Nephron (organoid): ENCODE data around the gene CLIP1.

Experiments
- H3K27ac Mint-ChIP-seq, 3 experiments: 2 replicates each; pipeline ENCODE4 v1.8.0; 2020; ENCODE audit warnings: mixed read lengths in 3 of 3, mild to moderate bottlenecking in 2 of 3, moderate library complexity in 1 of 3
- H3K27me3 Mint-ChIP-seq: 2 replicates; pipeline ENCODE4 v1.8.0; 2021; ENCODE audit warnings: low read depth, mild to moderate bottlenecking, moderate library complexity, mixed read lengths
- H3K36me3 Mint-ChIP-seq: 2 replicates; pipeline ENCODE4 v1.8.0; 2020; ENCODE audit warnings: low read depth, mixed read lengths
- H3K4me1 Mint-ChIP-seq: 2 replicates; pipeline ENCODE4 v1.8.0; 2020; ENCODE audit warnings: mixed read lengths
- H3K4me3 Mint-ChIP-seq, 3 experiments: 2 replicates each; pipeline ENCODE4 v1.8.0; 2020; ENCODE audit warnings: mild to moderate bottlenecking in 3 of 3, mixed read lengths in 3 of 3, moderate library complexity in 2 of 3
- H3K9me3 Mint-ChIP-seq: 2 replicates; pipeline ENCODE4 v1.8.0; 2020; ENCODE audit warnings: mixed read lengths
- TF ChIP-seq, protein P1 (sequence below), 3 experiments: fragments of 200-600 bp; sonication (generic); IDR thresholded peaks; one replicate each; pipeline ENCODE4 v1.5.0; 2021; ENCODE audit warnings: antibody characterized with exemption in 3 of 3; ENCODE audit not compliant: unreplicated experiment in 3 of 3

Gene CLIP1

DNA sequence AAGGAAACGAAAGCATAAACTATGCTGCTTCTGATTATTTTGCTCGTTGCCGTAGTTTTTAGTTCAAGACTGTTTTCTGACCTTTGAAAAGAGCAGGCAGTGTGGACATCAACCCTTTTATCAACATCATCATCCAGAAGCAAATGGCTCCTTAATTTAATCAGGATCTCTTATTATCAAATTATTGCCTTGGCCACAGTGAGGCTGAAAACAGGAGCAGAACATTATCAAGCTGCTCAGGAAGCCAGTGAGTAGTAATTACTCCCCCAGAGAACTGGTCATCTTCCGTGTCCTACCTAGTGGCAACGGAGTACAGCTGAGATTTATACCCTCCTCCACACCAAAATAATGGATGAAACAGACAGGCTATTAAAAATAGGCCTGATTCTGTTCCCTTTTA lies 194.4 kb downstream of the CLIP1 start:
- H3K27me3 Mint-ChIP-seq, result no peaks in the 10 kb centered on the region
- H3K27ac Mint-ChIP-seq, result no peak overlapping the region
- peak overlapping the region in 2 of 3 experiments; percentile 10 to 21 for H3K4me3 Mint-ChIP-seq
- peaks cover 19% of the 10 kb centered on the region for H3K4me1 Mint-ChIP-seq
- TF ChIP-seq, protein P1, sequence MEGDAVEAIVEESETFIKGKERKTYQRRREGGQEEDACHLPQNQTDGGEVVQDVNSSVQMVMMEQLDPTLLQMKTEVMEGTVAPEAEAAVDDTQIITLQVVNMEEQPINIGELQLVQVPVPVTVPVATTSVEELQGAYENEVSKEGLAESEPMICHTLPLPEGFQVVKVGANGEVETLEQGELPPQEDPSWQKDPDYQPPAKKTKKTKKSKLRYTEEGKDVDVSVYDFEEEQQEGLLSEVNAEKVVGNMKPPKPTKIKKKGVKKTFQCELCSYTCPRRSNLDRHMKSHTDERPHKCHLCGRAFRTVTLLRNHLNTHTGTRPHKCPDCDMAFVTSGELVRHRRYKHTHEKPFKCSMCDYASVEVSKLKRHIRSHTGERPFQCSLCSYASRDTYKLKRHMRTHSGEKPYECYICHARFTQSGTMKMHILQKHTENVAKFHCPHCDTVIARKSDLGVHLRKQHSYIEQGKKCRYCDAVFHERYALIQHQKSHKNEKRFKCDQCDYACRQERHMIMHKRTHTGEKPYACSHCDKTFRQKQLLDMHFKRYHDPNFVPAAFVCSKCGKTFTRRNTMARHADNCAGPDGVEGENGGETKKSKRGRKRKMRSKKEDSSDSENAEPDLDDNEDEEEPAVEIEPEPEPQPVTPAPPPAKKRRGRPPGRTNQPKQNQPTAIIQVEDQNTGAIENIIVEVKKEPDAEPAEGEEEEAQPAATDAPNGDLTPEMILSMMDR (IDR thresholded peaks at IDR 0.05; ENCODE audit: unreplicated experiment in 3 of 3), result no peak
- no peaks in the 10 kb centered on the region for H3K9me3 Mint-ChIP-seq
- peaks cover 33% of the 10 kb centered on the region for H3K36me3 Mint-ChIP-seq

DNA sequence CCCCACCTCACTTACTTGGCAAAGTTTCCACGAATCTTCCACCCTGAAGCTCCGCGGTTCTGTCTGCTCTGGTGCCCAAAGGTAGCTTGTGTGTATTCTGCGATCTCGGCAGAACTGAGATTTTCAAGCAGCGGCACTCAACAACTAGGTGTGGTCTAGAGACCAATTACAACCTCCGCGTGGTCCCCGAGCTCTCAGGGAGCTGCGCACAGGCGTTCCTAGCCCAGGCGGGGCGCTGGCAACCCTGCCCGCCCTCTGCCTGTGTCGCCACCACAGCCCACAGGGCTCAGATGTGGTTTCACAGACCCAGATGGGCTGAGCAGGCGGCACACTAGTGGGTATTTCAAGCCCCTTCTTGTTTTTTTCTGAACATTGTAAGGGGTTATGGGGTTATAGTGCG lies 195.1 kb downstream of the CLIP1 start:
- Mint-ChIP-seq H3K4me3 (peak overlapping the region; percentile 53 to 72 (median 64)), H3K36me3 (peaks cover 35% of the 10 kb centered on the region), H3K9me3 (no peaks in the 10 kb centered on the region)

DNA sequence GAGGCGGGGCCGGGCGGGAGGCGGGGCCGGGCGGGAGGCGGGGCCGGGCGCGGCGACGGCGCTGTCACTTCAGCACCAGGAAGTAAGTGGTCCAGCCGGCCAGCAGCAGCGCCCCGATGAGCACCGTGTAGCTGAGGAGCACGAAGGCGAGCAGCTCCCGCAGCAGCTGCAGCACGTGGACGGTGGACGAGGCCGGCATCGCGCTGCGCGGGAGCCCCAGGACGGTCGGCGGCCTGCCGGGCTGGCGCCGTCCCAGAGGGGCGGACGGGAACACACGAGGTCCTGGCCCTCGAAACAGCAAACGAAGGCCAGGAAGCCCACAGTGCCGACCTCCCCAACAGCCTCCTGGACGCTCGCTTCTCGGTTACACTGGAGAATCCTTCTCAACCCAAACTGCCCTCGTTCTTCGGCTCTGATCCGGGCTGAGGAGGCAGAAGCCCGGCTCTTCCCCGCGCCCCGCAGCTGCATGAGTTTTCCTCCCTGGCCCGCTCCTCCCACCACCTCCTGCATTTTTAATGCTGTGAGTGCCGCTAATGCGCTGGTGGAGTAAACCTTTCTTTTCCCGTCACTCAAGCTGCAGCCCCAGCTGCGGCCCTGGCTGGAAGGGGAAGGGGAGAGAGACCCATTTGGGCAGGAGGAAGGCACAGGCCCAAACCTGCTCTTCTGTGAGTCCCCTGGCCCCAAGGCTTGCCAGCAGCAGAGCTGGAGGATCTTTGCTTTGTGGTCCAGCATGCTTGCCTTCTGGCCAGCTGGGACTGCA lies 195.9 kb downstream of the CLIP1 start:
- TF ChIP-seq, protein P1 (IDR thresholded peaks at IDR 0.05; ENCODE audit: unreplicated experiment in 3 of 3), result no peak
- Mint-ChIP-seq H3K36me3 (peaks cover 36% of the 10 kb centered on the region), H3K4me1 (peaks cover 19% of the 10 kb centered on the region), H3K9me3 (no peaks in the 10 kb centered on the region), H3K27me3 (no peaks in the 10 kb centered on the region), H3K27ac (no peak overlapping the region), H3K4me3 (peak overlapping the region; percentile 53 to 99 (median 96))

More for the DNA sequence above, 195.1 kb downstream of the CLIP1 start:
- Mint-ChIP-seq H3K4me1 (peaks cover 19% of the 10 kb centered on the region), H3K27me3 (no peaks in the 10 kb centered on the region), H3K27ac (peak overlapping the region in 1 of 3 experiments; percentile 48)
- TF ChIP-seq, protein P1 (IDR thresholded peaks at IDR 0.05; ENCODE audit: unreplicated experiment in 3 of 3), result no peak

DNA sequence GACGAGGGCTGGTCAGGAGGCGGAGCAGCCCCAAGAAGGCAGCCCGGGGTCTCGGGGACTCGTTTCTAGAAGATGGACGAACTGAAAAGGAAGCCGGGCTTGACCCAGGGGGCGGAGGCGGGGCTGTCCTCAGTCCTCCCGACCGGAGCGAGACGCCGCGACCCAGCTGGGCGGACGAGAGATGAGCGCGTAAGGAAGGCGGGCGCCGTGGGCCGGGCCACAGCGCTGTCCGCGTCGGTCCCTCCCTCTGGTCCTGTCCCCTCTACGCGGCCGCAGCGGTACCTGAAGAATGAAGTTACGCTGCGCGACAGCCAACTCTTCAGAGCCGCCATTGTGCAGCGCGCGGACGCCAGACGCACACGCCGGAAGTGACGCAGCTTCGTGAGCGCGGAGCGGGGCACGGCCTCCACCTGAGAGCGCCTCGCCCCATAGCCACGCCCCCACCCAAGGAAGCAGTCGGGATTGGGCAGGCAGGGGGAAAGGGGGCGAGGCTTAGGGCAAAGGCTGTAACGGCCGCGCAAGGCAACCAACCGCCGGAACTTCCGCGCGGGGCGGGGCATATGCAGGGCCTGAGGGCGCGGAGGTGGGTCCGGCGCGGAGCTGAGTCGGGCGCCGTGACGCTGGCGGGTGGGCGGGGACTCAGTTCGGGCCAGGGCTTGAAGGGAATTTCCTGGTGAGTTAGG lies 196.6 kb downstream of the CLIP1 start, which contains the start of gene DIABLO:
Gene DIABLO, minus strand, starts transcription at position 370 of the 683 bp plus-strand sequence. Its CDS starts 38 bp downstream, at position 332.
- no peaks in the 10 kb centered on the region for H3K27me3 Mint-ChIP-seq
- no peaks in the 10 kb centered on the region for H3K9me3 Mint-ChIP-seq
- H3K27ac Mint-ChIP-seq, result peak within 1 kb of the TSS; percentile 81 to 93 (median 82)
- H3K36me3 Mint-ChIP-seq, result peaks cover 36% of the 10 kb centered on the region
- H3K4me1 Mint-ChIP-seq, result peaks cover 19% of the 10 kb centered on the region
- TF ChIP-seq, protein P1 (IDR thresholded peaks at IDR 0.05; ENCODE audit: unreplicated experiment in 3 of 3), result no peak
- H3K4me3 Mint-ChIP-seq, result peak within 1 kb of the TSS; percentile 96 to 99 (median 99)
